Erythroblast (primary cell): ENCODE results near the gene AKAP8.
A peak's percentile ranks its signal among the peaks of the same experiment; 100 is the strongest.

Experiments used
- GATA1 ChIP-seq: IDR thresholded peaks from 2 replicates; pipeline ENCODE4 v1.6.1; 2011; ENCODE audit warnings: low read depth, mild to moderate bottlenecking, control low read depth, low read length, moderate library complexity
- POLR2A ChIP-seq: IDR thresholded peaks from 2 replicates; pipeline ENCODE4 v1.6.1; 2011; ENCODE audit warnings: mild to moderate bottlenecking, low read length

DNA sequence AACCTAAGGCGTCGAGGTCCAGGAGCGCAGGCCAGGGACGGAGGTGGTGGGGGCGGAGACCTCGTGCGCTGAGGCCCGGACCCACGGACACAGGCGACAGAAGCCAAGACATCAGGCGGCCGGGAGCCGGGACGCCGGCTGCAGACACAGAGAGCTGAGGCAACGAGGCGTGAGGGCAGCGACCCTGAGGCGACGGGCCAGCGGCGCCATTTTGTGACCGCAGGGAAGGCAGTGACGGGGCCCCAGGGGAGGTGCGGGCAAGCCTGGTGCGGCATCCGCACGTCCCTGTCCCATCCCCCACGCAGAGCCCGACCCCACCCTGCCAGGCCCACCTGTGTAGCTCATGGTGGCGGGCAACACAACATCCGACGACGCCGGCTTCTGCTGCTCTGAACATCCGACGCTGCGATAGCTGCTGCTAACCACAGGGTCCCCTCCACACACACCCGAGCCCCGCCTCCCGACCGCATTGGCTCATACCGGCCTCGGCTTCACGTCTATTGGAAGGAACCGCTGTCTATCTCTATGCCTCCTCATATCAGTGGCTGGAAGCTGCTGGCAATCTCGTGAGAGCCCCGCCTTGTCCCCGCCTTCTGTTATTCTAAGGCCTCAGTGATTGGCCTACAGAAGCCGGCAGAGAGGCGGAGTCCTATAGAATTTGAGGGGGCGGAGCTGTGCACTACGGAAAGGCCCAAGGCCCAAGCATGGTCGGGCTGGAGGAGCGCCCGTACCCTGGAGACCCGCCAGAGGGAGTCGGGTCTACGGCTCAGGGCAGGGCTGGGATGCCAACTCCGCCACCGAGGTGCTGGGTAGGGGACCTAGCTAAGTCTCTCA lies 39.2 kb upstream of the AKAP8 start, which contains the start of gene AKAP8L:
- TF ChIP-seq POLR2A (peak; percentile 94), GATA1 (no peak)
